ENCODE data around the gene BPIFA1.
A peak's percentile ranks its signal among the peaks of the same experiment; 100 is the strongest.

Gene BPIFA1

DNA sequence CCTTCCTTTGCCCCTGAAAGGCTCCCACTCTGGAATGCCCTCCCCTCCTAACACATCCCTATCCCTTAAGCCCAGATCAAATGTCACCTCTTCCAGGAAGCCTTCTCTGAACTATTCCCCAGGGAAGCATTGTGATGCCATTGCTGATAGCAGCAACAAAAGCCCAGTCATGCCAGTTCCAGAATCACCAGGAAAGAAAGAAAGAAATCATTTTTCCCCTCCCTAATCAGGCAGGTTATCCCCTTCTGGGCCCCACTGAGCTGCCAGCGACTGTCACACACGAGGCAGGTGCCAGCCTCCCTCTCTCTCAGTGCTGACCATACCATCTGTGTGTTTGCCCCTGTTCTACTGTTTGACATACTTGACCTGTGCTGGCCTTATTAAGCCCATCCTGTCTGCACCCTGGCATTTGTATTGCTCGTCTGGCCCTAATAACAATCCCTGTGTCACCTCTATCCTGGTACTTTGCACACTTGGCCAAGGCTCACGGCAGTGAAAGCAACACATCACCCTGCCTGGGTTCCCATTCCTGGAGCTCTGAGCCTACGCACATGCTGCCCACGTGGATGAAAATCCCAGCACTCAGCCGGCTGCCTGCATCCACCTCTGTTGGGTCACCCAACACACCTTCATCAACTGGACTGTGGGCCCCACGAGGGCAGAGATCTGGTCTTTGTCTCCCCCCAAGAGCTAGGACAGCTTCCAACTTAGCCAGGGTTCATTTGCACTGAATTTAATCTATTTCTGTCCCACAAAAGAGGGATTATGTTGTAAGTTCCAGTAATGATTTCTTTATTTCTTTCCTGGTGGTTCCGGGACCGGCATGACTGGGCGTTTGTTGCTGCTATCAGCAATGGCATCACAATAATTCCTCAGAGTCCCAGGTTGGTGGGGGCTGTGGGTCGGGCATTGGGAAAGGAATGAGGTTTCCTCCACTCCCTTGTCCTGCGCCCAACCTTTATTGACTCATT lies 42.0 kb downstream of the BPIFA1 start:
- DNase-seq (ENCODE audit: low read depth in 2 of 2), result no peak

- DNase-seq (ENCODE audit: low read depth in 2 of 2), result no peak
Observed at GRCh38 chr20:33278700-33279099, 42.9 kb downstream of the BPIFA1 start.

DNA sequence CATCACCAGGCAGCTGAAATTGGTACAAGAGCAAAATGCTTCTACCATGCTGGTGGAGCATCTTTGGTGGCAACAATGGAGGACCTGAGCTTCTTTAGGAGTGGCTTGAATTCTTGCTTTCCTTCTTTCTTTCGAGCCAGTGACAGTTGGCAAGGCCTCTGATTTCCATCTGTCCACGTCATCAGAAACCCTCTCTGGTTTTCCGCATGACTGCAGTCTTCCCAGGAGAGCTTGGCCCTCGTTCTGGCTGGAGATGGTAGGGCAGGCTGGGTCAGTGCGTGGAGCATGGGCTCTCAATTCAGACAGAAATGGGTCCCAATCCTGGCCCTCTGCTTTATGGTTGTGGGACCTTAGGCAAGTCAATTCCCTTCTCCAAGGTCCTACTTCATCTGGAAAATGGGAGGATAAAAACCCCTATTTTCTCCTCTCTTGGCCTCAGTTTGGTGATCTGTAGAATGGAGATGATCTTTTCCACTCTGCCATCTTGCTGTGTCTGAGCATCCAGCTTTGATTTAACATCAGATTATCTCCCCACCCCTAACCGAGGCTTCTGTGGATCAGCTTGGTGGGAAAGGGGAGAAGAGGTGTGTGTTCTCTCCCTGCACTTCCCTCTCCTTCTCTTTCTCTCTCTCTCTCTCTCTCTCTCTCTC lies 43.6 kb downstream of the BPIFA1 start:
- DNase-seq (ENCODE audit: low read depth in 2 of 2), result no peak

GRCh38 chr20:33280000-33280680 lies 44.3 kb downstream of the BPIFA1 start:
- no peak for DNase-seq (ENCODE audit: low read depth in 2 of 2)

GRCh38 chr20:33280775-33281174 lies 45.0 kb downstream of the BPIFA1 start:
- DNase-seq (ENCODE audit: low read depth in 2 of 2), result no peak

DNA sequence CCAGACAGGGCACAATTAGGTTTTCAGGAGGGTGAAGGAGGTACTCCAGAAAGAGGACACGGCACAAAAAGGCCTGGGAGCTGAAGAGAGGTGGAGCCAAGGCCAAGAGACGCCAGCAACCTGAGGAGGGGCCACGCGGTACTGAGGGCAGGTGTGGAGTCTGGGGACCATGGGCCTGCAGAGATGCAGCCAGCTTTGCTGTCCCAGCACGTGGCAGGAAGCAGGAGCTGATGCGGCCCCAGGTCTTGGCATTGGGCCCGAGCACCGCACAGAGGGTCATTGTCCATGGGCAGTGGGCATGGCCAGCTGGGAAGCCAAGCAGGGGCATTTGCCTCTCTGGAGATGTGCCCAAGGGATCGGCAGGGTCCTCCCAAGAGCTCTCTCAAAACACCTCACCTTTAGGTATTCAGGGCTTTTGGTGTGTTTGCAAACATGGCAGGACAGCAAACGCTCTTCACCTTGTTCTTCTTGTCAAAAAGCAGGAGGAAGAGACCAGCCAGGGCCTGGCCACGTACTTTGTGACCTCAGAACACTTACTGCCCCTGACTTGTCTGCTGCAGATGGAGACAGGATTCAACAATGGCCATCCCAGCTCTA lies 45.9 kb downstream of the BPIFA1 start:
- no peak for DNase-seq (ENCODE audit: low read depth in 2 of 2)

DNA sequence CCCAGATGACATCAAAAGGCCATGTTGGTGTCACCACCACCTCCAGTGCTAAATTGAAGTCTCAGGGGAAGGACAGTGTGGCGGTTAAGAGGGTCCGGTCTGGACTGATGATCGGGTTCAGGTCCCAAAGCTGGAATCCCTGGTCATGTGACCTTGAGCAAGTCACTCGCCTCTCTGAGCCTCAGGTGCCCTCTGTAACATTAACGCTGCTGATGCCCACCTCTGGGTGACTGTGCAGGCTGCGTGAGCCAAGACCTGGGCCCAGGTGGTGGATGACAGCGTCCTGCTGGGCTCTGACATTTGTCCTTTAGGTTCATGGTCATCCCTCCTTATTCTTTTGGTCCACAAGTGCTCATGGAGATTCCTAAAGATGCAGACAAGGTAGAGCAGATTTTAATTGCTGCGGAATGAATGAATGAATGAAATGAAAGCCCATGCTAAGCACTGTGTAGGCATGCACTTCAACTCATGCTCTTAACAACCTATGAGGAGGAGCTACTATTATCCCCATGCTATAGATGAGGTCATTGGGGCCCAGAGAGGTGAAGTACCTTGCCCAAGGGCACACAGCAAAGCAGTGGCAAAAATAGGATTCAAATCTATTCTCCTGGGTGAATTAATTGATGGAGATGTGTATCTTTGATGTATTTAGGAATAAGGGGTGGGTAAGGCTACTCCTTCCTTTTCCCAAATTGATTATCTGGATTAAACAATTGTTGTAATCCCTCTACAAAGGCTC lies 46.6 kb downstream of the BPIFA1 start:
- no peak for DNase-seq (ENCODE audit: low read depth in 2 of 2)

- no peak for DNase-seq (ENCODE audit: low read depth in 2 of 2)
Observed at GRCh38 chr20:33282991-33283555, 47.3 kb downstream of the BPIFA1 start, which contains the start of gene BPIFB1. Gene BPIFB1 (plus strand): TSS chr20:33283214. CDS start chr20:33286074, 2,860 bp downstream.

GRCh38 chr20:33284284-33284683 lies 48.5 kb downstream of the BPIFA1 start:
- DNase-seq (ENCODE audit: low read depth in 2 of 2), result no peak

DNA sequence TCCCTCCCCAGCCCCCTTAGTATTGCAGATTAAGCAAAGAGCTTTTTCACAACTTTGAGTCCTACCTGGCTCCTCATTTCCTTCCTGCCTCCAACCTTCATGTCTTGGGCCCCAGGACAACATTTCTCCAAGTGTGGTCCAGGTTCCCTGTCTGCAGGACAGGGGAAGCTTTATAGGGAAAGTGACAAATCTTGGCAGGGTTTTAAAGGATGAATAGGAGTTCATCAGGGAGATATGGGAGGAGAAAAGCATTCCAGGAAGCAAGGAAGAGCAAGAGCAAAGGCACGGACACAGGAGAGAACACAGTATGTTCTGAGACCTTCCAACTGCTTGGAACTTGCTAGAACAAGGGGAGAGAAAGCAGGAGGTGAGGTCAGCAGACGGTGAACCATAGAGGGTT lies 49.1 kb downstream of the BPIFA1 start:
- DNase-seq (ENCODE audit: low read depth in 2 of 2), result no peak

- DNase-seq (ENCODE audit: low read depth in 2 of 2), result no peak
Observed at GRCh38 chr20:33285861-33286495, 50.2 kb downstream of the BPIFA1 start.

DNA sequence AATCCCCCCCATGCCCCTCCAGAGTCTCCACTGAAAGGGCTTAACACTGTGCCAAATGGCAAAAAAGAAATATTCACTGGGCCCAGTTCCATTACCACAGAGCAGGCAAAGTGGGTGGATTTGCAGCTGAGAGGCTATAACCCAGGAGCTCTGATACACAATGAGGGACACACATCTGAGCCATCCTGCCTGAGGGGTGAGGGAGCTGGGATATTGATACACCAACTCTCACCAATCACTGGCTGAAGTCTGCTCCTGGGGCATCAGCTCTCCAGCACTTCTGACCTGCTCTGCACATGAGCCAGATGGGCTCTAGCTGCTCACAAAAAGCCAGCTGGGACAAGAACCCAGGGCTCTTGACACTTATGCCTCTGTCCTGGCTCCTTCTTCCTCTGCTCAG lies 52.1 kb downstream of the BPIFA1 start:
- no peak for DNase-seq (ENCODE audit: low read depth in 2 of 2)

DNA sequence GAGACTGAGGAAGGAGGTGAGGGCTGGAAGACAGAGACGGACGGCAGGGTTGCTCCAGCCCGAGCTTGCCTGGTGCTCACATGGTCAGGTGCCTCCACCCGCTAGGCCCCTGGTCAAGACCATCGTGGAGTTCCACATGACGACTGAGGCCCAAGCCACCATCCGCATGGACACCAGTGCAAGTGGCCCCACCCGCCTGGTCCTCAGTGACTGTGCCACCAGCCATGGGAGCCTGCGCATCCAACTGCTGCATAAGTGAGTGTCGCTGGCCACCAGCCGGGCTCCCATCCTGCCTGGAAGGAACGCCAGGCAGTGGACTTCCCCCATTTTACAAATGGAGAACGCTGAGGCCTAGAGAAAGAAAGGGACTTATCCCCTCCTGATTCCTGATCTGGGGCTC lies 55.1 kb downstream of the BPIFA1 start:
- no peak for DNase-seq (ENCODE audit: low read depth in 2 of 2)

- DNase-seq (ENCODE audit: low read depth in 2 of 2), result no peak
Observed at GRCh38 chr20:33291416-33291815, 55.6 kb downstream of the BPIFA1 start.

GRCh38 chr20:33291830-33292355 lies 56.1 kb downstream of the BPIFA1 start:
- peak; percentile 31 to 59 for DNase-seq (ENCODE audit: low read depth in 2 of 2)
